ENCODE measurements around the gene INSR.
A peak's percentile ranks its signal among the peaks of the same experiment; 100 is the strongest.

Gene INSR

GRCh38 chr19:7293762-7294557 is at the start of gene INSR:
INSR (minus strand) TSS chr19:7294414; CDS start chr19:7293891, 523 bp downstream.
- Histone ChIP-seq H3K9me3 (ENCODE audit: low read length) (no peaks in the 10 kb centered on the region), H3K4me1 (ENCODE audit: insufficient read depth, low read length) (peaks cover 18% of the 10 kb centered on the region), H3K36me3 (ENCODE audit: insufficient read depth, low read length) (no peaks in the 10 kb centered on the region), H3K4me3 (ENCODE audit: low read depth in 1 of 2, low read length in 2 of 2) (peak within 1 kb of the TSS; percentile 81 to 96), H3K27ac (ENCODE audit: low read depth, low read length) (peak within 1 kb of the TSS; percentile 77), H3K9ac (ENCODE audit: low read length) (peak within 1 kb of the TSS; percentile 58), H3K27me3 (ENCODE audit: control insufficient read depth in 1 of 2, insufficient read depth in 2 of 2, low read length in 2 of 2) (no peaks in the 10 kb centered on the region)

GRCh38 chr19:7342143-7342542 is 47.9 kb upstream of the INSR start:
- Histone ChIP-seq H3K4me3 (ENCODE audit: low read depth in 1 of 2, low read length in 2 of 2) (no peak overlapping the region), H3K27me3 (ENCODE audit: control insufficient read depth in 1 of 2, insufficient read depth in 2 of 2, low read length in 2 of 2) (no peaks in the 10 kb centered on the region), H3K4me1 (ENCODE audit: insufficient read depth, low read length) (no peaks in the 10 kb centered on the region), H3K27ac (ENCODE audit: low read depth, low read length) (no peak overlapping the region), H3K9ac (ENCODE audit: low read length) (no peak overlapping the region), H3K9me3 (ENCODE audit: low read length) (no peaks in the 10 kb centered on the region), H3K36me3 (ENCODE audit: insufficient read depth, low read length) (no peaks in the 10 kb centered on the region)

GRCh38 chr19:7340959-7341837 is 47.0 kb upstream of the INSR start:
- H3K27ac ChIP-seq (ENCODE audit: low read depth, low read length) = no peak overlapping the region
- H3K27me3 ChIP-seq (ENCODE audit: control insufficient read depth in 1 of 2, insufficient read depth in 2 of 2, low read length in 2 of 2) = no peaks in the 10 kb centered on the region
- no peaks in the 10 kb centered on the region for H3K36me3 ChIP-seq (ENCODE audit: insufficient read depth, low read length)
- H3K4me3 ChIP-seq (ENCODE audit: low read depth in 1 of 2, low read length in 2 of 2) = no peak overlapping the region
- H3K4me1 ChIP-seq (ENCODE audit: insufficient read depth, low read length) = no peaks in the 10 kb centered on the region
- no peak overlapping the region for H3K9ac ChIP-seq (ENCODE audit: low read length)
- H3K9me3 ChIP-seq (ENCODE audit: low read length) = no peaks in the 10 kb centered on the region

GRCh38 chr19:7337380-7338194 is 43.4 kb upstream of the INSR start:
- no peak overlapping the region for H3K4me3 ChIP-seq (ENCODE audit: low read depth in 1 of 2, low read length in 2 of 2)
- H3K4me1 ChIP-seq (ENCODE audit: insufficient read depth, low read length) = no peaks in the 10 kb centered on the region
- H3K9me3 ChIP-seq (ENCODE audit: low read length) = no peaks in the 10 kb centered on the region
- no peak overlapping the region for H3K27ac ChIP-seq (ENCODE audit: low read depth, low read length)
- no peaks in the 10 kb centered on the region for H3K27me3 ChIP-seq (ENCODE audit: control insufficient read depth in 1 of 2, insufficient read depth in 2 of 2, low read length in 2 of 2)
- H3K36me3 ChIP-seq (ENCODE audit: insufficient read depth, low read length) = no peaks in the 10 kb centered on the region
- no peak overlapping the region for H3K9ac ChIP-seq (ENCODE audit: low read length)

- H3K27me3 ChIP-seq (ENCODE audit: control insufficient read depth in 1 of 2, insufficient read depth in 2 of 2, low read length in 2 of 2) = no peaks in the 10 kb centered on the region
- no peak overlapping the region for H3K27ac ChIP-seq (ENCODE audit: low read depth, low read length)
- H3K4me3 ChIP-seq (ENCODE audit: low read depth in 1 of 2, low read length in 2 of 2) = no peak overlapping the region
- H3K4me1 ChIP-seq (ENCODE audit: insufficient read depth, low read length) = no peaks in the 10 kb centered on the region
- no peak overlapping the region for H3K9ac ChIP-seq (ENCODE audit: low read length)
- no peaks in the 10 kb centered on the region for H3K9me3 ChIP-seq (ENCODE audit: low read length)
- no peaks in the 10 kb centered on the region for H3K36me3 ChIP-seq (ENCODE audit: insufficient read depth, low read length)
Observed at GRCh38 chr19:7336321-7336973, 42.2 kb upstream of the INSR start.

GRCh38 chr19:7333198-7334118 is 39.2 kb upstream of the INSR start:
- Histone ChIP-seq H3K27ac (ENCODE audit: low read depth, low read length) (no peak overlapping the region), H3K9me3 (ENCODE audit: low read length) (no peaks in the 10 kb centered on the region), H3K36me3 (ENCODE audit: insufficient read depth, low read length) (no peaks in the 10 kb centered on the region), H3K4me1 (ENCODE audit: insufficient read depth, low read length) (no peaks in the 10 kb centered on the region), H3K27me3 (ENCODE audit: control insufficient read depth in 1 of 2, insufficient read depth in 2 of 2, low read length in 2 of 2) (no peaks in the 10 kb centered on the region), H3K4me3 (ENCODE audit: low read depth in 1 of 2, low read length in 2 of 2) (no peak overlapping the region), H3K9ac (ENCODE audit: low read length) (no peak overlapping the region)

- H3K9ac ChIP-seq (ENCODE audit: low read length) = no peak overlapping the region
Observed at GRCh38 chr19:7331446-7331845, 37.2 kb upstream of the INSR start.

GRCh38 chr19:7328647-7329046 is 34.4 kb upstream of the INSR start:
- no peaks in the 10 kb centered on the region for H3K9me3 ChIP-seq (ENCODE audit: low read length)

More at GRCh38 chr19:7331446-7331845, 37.2 kb upstream of the INSR start:
- Histone ChIP-seq H3K4me1 (ENCODE audit: insufficient read depth, low read length) (no peaks in the 10 kb centered on the region), H3K9me3 (ENCODE audit: low read length) (no peaks in the 10 kb centered on the region), H3K4me3 (ENCODE audit: low read depth in 1 of 2, low read length in 2 of 2) (no peak overlapping the region), H3K36me3 (ENCODE audit: insufficient read depth, low read length) (no peaks in the 10 kb centered on the region), H3K27me3 (ENCODE audit: control insufficient read depth in 1 of 2, insufficient read depth in 2 of 2, low read length in 2 of 2) (no peaks in the 10 kb centered on the region), H3K27ac (ENCODE audit: low read depth, low read length) (no peak overlapping the region)

GRCh38 chr19:7327802-7328201 is 33.6 kb upstream of the INSR start:
- H3K36me3 ChIP-seq (ENCODE audit: insufficient read depth, low read length) = no peaks in the 10 kb centered on the region
- no peaks in the 10 kb centered on the region for H3K4me1 ChIP-seq (ENCODE audit: insufficient read depth, low read length)
- H3K9me3 ChIP-seq (ENCODE audit: low read length) = no peaks in the 10 kb centered on the region
- H3K27ac ChIP-seq (ENCODE audit: low read depth, low read length) = no peak overlapping the region
- no peak overlapping the region for H3K4me3 ChIP-seq (ENCODE audit: low read depth in 1 of 2, low read length in 2 of 2)
- H3K27me3 ChIP-seq (ENCODE audit: control insufficient read depth in 1 of 2, insufficient read depth in 2 of 2, low read length in 2 of 2) = no peaks in the 10 kb centered on the region
- no peak overlapping the region for H3K9ac ChIP-seq (ENCODE audit: low read length)

More at GRCh38 chr19:7328647-7329046, 34.4 kb upstream of the INSR start:
- no peaks in the 10 kb centered on the region for H3K4me1 ChIP-seq (ENCODE audit: insufficient read depth, low read length)
- H3K4me3 ChIP-seq (ENCODE audit: low read depth in 1 of 2, low read length in 2 of 2) = no peak overlapping the region
- H3K9ac ChIP-seq (ENCODE audit: low read length) = no peak overlapping the region
- no peaks in the 10 kb centered on the region for H3K27me3 ChIP-seq (ENCODE audit: control insufficient read depth in 1 of 2, insufficient read depth in 2 of 2, low read length in 2 of 2)
- H3K36me3 ChIP-seq (ENCODE audit: insufficient read depth, low read length) = no peaks in the 10 kb centered on the region
- no peak overlapping the region for H3K27ac ChIP-seq (ENCODE audit: low read depth, low read length)

Measured in muscle layer of colon (tissue), 2 donors.